Gastrocnemius medialis (tissue), 4 donors: ENCODE results near the gene MAPK4.

Experiments used
- CTCF ChIP-seq, 5 experiments: fragments of 450-650 bp in 3 of 5; fragments of 200-600 bp in 2 of 5; sonication (generic) in 2 of 5; IDR thresholded peaks in 4 of 5; conservative IDR thresholded peaks in 1 of 5; 1 replicate in 4 of 5; 2 replicates in 1 of 5; pipeline ENCODE4 v1.5.1; 2016 to 2019; ENCODE audit warnings: antibody characterized with exemption in 5 of 5, mild to moderate bottlenecking in 3 of 5, moderate library complexity in 3 of 5
- POLR2A ChIP-seq, 2 donors: fragments of 450-650 bp; IDR thresholded peaks; one replicate each; pipeline ENCODE4 v1.6.1; 2017; ENCODE audit warnings: antibody characterized with exemption in 2 of 2, mild to moderate bottlenecking in 2 of 2, moderate library complexity in 2 of 2

- TF ChIP-seq POLR2A (IDR thresholded peaks at IDR 0.05), result no peak
- no peak for TF ChIP-seq CTCF (IDR thresholded peaks at IDR 0.05 in 4 of 5, conservative IDR thresholded peaks at IDR 0.05 in 1 of 5)
Observed at GRCh38 chr18:50689578-50689977, 129.7 kb downstream of the MAPK4 start.
